ENCODE data around the gene RNU6-8. TPM values are rescaled to one million over a fixed set of nuclear protein-coding genes. Genes with fewer than 3 reads are reported as not detected.

Gene RNU6-8
- polyA plus RNA-seq, 3 donors: not detected

DNA sequence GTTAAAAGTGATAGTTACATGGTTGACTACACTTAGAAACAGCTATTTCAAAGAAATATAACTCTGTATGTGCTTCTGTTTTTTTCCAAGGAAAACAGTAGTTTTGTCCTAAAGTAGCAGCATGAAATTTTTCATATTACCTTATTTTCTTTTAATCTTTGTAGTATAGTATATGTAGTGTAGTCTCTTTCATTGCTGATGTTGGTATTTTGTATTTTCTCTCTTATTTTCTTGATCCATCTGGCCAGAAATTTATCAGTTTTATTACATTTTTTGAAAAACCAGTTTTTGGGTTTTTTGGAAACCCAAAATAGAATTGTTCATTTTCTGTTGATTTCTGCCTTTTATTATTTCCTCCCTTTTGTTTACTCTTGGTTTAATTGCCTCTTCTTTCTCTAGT is 6.4 kb upstream of the RNU6-8 start:
- DNase-seq (ENCODE audit: extremely low read depth in 1 of 11, low read depth in 9 of 11, low spot score in 4 of 11): no peak

- no peak for DNase-seq (ENCODE audit: extremely low read depth in 1 of 11, low read depth in 9 of 11, low spot score in 4 of 11)
Observed at GRCh38 chr14:32208490-32208889, 5.4 kb upstream of the RNU6-8 start.

DNA sequence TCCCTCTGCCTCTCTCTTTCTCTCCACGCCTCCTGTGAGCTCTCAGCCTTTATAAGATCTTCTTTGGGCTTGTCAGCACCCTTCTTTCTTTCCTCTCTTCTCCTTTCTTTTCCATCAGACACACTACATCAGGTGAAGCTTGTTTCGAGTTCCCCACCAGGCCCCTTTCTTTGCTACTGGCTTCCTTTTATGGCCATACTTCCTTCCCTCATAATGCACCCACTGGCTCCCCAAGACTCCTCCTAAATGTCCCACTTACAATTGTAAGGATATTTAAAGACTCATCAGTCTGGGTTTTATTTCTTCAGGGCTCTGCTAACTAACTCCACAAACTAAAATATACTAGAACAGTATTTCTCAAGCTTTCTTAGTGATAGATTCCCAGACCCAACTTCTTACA is 3.5 kb upstream of the RNU6-8 start:
- no peak for DNase-seq (ENCODE audit: extremely low read depth in 1 of 11, low read depth in 9 of 11, low spot score in 4 of 11)

DNA sequence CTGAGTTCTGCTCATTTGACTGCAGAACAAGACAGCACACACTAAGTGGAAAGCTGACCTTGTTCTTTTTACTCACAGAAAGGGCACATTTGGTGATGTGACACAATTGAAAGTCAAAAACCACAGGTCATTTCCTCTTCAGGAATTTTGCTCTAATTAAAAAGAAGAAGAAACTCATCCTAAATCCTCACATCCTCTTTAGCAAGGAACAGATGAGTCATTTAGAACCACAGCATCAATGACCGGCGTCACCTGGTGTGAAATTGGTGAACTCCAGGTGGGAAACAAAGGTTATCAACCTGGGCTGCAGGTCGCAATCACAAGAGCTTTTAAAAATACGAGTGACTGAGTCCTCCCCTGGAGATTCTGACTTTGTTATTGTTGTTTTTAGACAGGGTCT is 2.9 kb upstream of the RNU6-8 start:
- DNase-seq (ENCODE audit: extremely low read depth in 1 of 11, low read depth in 9 of 11, low spot score in 4 of 11): no peak

- DNase-seq (ENCODE audit: extremely low read depth in 1 of 11, low read depth in 9 of 11, low spot score in 4 of 11): no peak
Observed at GRCh38 chr14:32205554-32205953, 2.5 kb upstream of the RNU6-8 start.

DNA sequence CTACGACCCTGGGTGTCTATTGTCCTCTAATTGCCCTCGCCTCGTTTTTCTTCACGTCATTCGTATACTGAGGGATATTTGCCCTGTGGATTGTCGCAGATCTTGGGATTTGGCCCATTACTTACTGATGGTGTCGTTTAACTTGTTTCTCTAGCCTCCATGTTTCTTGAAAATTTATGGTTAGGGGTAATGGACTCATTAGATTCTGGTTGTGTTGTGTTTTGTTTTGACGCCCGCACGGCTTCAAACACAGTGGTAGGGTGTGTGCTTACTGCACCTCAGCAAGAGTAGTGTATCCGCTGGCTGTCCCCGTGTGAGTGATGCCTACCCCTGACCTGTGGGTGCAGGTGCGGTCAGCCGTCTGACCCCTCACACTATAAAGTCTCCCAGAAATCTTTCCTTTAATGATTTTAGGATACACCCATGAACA is 874 bp upstream of the RNU6-8 start:
- peak in 4 of 11 donors; percentile 9 to 29 (median 22) for DNase-seq (ENCODE audit: extremely low read depth in 1 of 11, low read depth in 9 of 11, low spot score in 4 of 11)

GRCh38 chr14:32202491-32202997 is 525 bp downstream of the RNU6-8 start:
- peak in 6 of 11 donors; percentile 24 to 62 (median 28) for DNase-seq (ENCODE audit: extremely low read depth in 1 of 11, low read depth in 9 of 11, low spot score in 4 of 11)

DNA sequence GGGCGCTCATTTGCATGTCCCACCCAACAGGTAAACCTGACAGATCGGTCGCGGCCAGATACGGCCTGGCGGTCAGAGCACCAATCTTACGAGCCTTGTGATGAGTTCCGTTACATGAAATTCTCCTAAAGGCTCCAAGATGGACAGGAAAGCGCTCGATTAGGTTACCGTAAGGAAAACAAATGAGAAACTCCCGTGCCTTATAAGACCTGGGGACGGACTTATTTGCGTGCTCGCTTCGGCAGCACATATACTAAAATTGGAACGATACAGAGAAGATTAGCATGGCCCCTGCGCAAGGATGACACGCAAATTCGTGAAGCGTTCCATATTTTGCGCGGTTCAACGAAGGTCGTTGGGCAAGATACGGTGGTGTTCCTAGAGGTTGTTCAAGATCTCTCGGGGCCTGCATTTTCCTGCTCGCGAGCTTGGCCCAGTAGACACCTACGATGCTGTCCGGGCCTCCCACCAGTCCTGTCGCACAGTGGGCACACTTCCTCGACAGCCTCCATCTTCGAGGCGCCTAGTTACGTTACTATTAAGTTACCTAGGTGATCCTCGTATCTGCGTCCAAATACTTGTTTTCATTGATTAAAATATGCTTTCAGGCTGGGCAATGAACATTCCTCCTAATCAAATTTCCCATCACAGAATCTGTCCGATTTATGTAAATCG is 1.1 kb downstream of the RNU6-8 start, which contains the start of gene RNU6-7:
Gene RNU6-7, plus strand, starts transcription at position 230 of the 675 bp plus-strand sequence.
- DNase-seq (ENCODE audit: extremely low read depth in 1 of 11, low read depth in 9 of 11, low spot score in 4 of 11): peak in 7 of 11 donors; percentile 35 to 81 (median 48)

GRCh38 chr14:32201193-32201815 is 1.8 kb downstream of the RNU6-8 start:
- DNase-seq (ENCODE audit: extremely low read depth in 1 of 11, low read depth in 9 of 11, low spot score in 4 of 11): peak in 10 of 11 donors; percentile 69 to 85 (median 76)

- peak in 2 of 11 donors; percentile 13 to 25 for DNase-seq (ENCODE audit: extremely low read depth in 1 of 11, low read depth in 9 of 11, low spot score in 4 of 11)
Observed at GRCh38 chr14:32200368-32201192, 2.5 kb downstream of the RNU6-8 start.

DNA sequence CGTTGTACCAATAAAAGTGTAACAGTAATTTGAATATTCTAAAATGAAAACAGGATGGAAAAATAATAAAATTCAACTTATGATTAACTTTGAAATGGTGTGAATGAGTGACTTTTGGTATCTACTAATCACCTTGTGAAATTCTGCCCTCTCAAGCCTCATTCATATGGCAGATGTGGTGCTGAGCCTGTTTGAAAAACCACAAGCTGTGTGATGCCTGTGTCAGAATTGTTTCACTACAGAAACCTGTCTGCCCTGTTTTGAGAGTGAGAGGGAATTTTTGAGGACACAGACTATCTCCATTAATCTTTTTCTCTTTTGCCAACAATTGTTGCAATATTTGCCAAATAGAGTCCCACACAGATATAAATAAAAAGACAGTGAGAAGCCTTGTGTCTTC is 5.2 kb downstream of the RNU6-8 start:
- DNase-seq (ENCODE audit: extremely low read depth in 1 of 11, low read depth in 9 of 11, low spot score in 4 of 11): no peak

- DNase-seq (ENCODE audit: extremely low read depth in 1 of 11, low read depth in 9 of 11, low spot score in 4 of 11): no peak
Observed at GRCh38 chr14:32195636-32196035, 7.4 kb downstream of the RNU6-8 start.

- DNase-seq (ENCODE audit: extremely low read depth in 1 of 11, low read depth in 9 of 11, low spot score in 4 of 11): no peak
Observed at GRCh38 chr14:32193532-32193931, 9.5 kb downstream of the RNU6-8 start.

GRCh38 chr14:32192712-32193373 is 10.2 kb downstream of the RNU6-8 start:
- DNase-seq (ENCODE audit: extremely low read depth in 1 of 11, low read depth in 9 of 11, low spot score in 4 of 11): no peak

- no peak for DNase-seq (ENCODE audit: extremely low read depth in 1 of 11, low read depth in 9 of 11, low spot score in 4 of 11)
Observed at GRCh38 chr14:32190673-32191072, 12.4 kb downstream of the RNU6-8 start.

GRCh38 chr14:32189811-32190210 is 13.3 kb downstream of the RNU6-8 start:
- no peak for DNase-seq (ENCODE audit: extremely low read depth in 1 of 11, low read depth in 9 of 11, low spot score in 4 of 11)

GRCh38 chr14:32186248-32186647 is 16.8 kb downstream of the RNU6-8 start:
- DNase-seq (ENCODE audit: extremely low read depth in 1 of 11, low read depth in 9 of 11, low spot score in 4 of 11): no peak

DNA sequence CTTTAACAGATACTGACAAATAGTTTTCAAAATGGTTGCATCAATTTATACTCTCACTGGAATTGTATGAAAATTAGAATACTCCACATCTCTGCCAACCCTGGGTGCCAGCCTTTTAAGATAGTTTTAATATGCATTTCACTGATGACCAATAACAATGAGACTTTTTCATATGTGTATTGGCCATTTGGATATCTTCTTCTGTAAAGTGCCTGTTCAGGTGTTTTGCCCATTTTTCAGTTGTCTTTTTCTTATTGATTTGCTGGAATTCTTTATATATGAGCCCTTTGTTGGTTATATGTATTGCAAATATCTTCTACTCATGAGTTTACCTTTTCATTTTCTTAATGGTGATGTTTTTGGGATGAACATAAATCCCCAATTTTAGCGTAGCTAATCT is 18.0 kb downstream of the RNU6-8 start:
- no peak for DNase-seq (ENCODE audit: extremely low read depth in 1 of 11, low read depth in 9 of 11, low spot score in 4 of 11)

Measured in renal cortex interstitium (tissue), 11 donors.